Pancreas (tissue), 10 donors: Measurements from ENCODE around the gene POPDC3. TPM values are rescaled to one million over a fixed set of nuclear protein-coding genes. Genes with fewer than 3 reads are reported as not detected.

Experiments used
- ATAC-seq, 4 donors: fragments of 200-7000 bp; cut with Tn5 transposase; one replicate each; pipeline versions ENCODE4 v1.8.0 to v1.9.1; 2020; ENCODE audit warnings: mild to moderate bottlenecking in 4 of 4, moderate library complexity in 4 of 4
- DNase-seq, 6 donors: peaks; one replicate each; pipeline ENCODE4 v3.0.0-alpha.2; 2020
- FAIRE-seq: peaks from 2 replicates; lab custom pipeline; 2012; peaks lifted over from hg19 to GRCh38; lab: Jason Lieb, UNC
- H3K27ac ChIP-seq, 4 donors: fragments of 200-600 bp; sonication (generic); 1 replicate in 3 of 4; 2 replicates in 1 of 4; pipeline versions ENCODE4 v1.5.0 to v1.8.0; 2020
- H3K27me3 ChIP-seq, 4 donors: fragments of 200-600 bp; one replicate each; pipeline ENCODE4 v1.8.0; 2021
- H3K36me3 ChIP-seq, 3 donors: fragments of 200-600 bp; sonication (generic) in 1 of 3; one replicate each; pipeline versions ENCODE4 v1.5.0 to v1.8.0; 2020 to 2021
- H3K4me1 ChIP-seq, 3 donors: fragments of 200-600 bp; one replicate each; pipeline ENCODE4 v1.8.0; 2021
- H3K4me3 ChIP-seq, 4 donors: fragments of 200-600 bp; sonication (generic) in 2 of 4; one replicate each; pipeline versions ENCODE4 v1.5.0 to v1.8.0; 2020 to 2021
- H3K9me3 ChIP-seq, 4 donors: fragments of 200-600 bp; one replicate each; pipeline ENCODE4 v1.8.0; 2021
- WGBS, 2 donors: extraction: QIAGEN DNeasy Blood & Tissue Kit; methylation state at CpG; one replicate each; pipeline ENCODE4 v1.1.7; 2013; 5-methylcytosine and 5-hydroxymethylcytosine counted together
- intact Hi-C, 3 donors: fragments of 100-400 bp; cut with DNase I; formaldehyde crosslinking; loops; one replicate each; pipeline versions ENCODE4 v1.11.1 to v1.14.2; 2022
- polyA plus RNA-seq, 2 donors: library from polyadenylated mRNA; stranded (reverse); fragments of 200-250 nt; gene quantifications; one replicate each; pipeline ENCODE4 v1.2.3, GENCODE V29; 2013
- total RNA-seq, 6 donors: library from RNA; stranded (reverse); fragmentation: NEBNext Ultra II Directional in 4 of 6; extraction: Animal tissue kit (Norgen Biotek cat#: 25700) in 4 of 6; gene quantifications; one replicate each; pipeline versions ENCODE4 v1.2.1 to v1.2.4, GENCODE V29; 2021 to 2023
- TF ChIP-seq, protein P1 (sequence below), 4 donors: fragments of 200-600 bp; sonication (generic) in 3 of 4; IDR thresholded peaks; one replicate each; pipeline versions ENCODE4 v1.5.0 to v1.8.0; 2021; ENCODE audit warnings: antibody characterized with exemption in 4 of 4
- donor health status: healthy with polysubstance abuse.
- donor health status: DM: no; HTN: no; CAD: no; lungs with moderate emphysema.
- donor health status: DM: no; HTN: no; CAD: no.
- donor health status: control.
- donor health status: control.
- donor health status: Bipolar disorder and iron deficiency.
- donor health status: DM: yes; HTN: yes; CAD: no.
- donor health status: DM: no; HTN: no; CAD: no.
- donor health status: DM: no; HTN: no; CAD: no.
- donor health status: DM: yes; HTN: yes; CAD: no.

The POPDC3 gene
- total and polyA plus RNA-seq, 8 donors = 0.35 to 3.0 (median 0.75) TPM; not detected in 4

DNA sequence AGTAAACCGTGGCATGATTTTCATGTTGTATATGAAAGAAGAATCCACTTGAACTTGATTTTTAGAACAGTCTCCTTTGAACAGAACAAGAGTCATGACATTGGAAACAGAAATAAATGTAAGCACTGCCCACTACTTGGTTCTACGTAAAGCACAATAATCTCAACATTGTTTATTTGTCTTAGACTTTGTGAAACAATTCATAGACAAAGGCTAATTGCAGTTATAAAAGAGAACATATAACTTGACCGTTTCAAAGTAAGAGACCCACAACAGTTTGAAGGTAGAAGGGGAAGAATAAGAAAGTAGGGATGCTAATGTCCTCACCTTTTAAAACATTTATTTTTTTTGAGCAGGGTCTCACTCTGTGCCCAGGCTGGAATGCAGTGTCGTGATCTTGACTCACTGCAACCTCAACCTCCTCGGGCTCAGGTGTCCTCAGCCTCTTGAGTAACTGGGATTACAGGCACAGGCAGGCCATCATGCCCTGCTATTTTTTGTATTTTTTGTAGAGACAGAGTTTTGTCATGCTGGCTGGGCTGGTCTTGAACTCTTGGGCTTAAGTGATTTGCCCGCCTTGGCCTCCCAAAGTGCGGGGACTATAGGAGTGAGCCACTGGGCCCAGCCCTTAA lies 71.1 kb downstream of the POPDC3 start:
- no peaks in the 10 kb centered on the region for H3K4me1 ChIP-seq
- no peak overlapping the region for H3K4me3 ChIP-seq
- DNase-seq (no peak), FAIRE-seq (no peak), ATAC-seq (no peak)
- no peak overlapping the region for H3K27ac ChIP-seq
- TF ChIP-seq, protein P1, sequence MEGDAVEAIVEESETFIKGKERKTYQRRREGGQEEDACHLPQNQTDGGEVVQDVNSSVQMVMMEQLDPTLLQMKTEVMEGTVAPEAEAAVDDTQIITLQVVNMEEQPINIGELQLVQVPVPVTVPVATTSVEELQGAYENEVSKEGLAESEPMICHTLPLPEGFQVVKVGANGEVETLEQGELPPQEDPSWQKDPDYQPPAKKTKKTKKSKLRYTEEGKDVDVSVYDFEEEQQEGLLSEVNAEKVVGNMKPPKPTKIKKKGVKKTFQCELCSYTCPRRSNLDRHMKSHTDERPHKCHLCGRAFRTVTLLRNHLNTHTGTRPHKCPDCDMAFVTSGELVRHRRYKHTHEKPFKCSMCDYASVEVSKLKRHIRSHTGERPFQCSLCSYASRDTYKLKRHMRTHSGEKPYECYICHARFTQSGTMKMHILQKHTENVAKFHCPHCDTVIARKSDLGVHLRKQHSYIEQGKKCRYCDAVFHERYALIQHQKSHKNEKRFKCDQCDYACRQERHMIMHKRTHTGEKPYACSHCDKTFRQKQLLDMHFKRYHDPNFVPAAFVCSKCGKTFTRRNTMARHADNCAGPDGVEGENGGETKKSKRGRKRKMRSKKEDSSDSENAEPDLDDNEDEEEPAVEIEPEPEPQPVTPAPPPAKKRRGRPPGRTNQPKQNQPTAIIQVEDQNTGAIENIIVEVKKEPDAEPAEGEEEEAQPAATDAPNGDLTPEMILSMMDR (IDR thresholded peaks at IDR 0.05) = no peak
- WGBS, 2 donors = 79 to 82% methylated on average over 7 of the region's 7 CpGs
- H3K36me3 ChIP-seq = no peaks in the 10 kb centered on the region
- H3K9me3 ChIP-seq = no peaks in the 10 kb centered on the region
- intact Hi-C loops = no loop called here
- no peaks in the 10 kb centered on the region for H3K27me3 ChIP-seq

Other genes starting within 250 kb of the POPDC3 start
- gene LIN28B, start 222.9 kb downstream of the POPDC3 start, total RNA-seq = under 1 TPM in 1 of 6 donors, not detected in 5; 0.22 TPM
- not detected for gene LIN28B, start 222.9 kb downstream of the POPDC3 start, polyA plus RNA-seq
- 10 to 100 TPM in 4 of 6 donors, 1 to 10 TPM in 2; 8.4 to 16.5 (median 13.7) TPM for gene PREP, start 223.1 kb upstream of the POPDC3 start, total RNA-seq
- 1 to 10 TPM; 7.6 to 9.5 TPM for gene PREP, start 223.1 kb upstream of the POPDC3 start, polyA plus RNA-seq